NCI-H345 treated with DMSO at 0.1 percent for 48 hours (cell line): Measurements from ENCODE around the gene CFAP92.

Source experiments
- DNase-seq: peaks from one replicate; lab custom pipeline; 2025; ENCODE audit not compliant: unreplicated experiment; lab: John Stamatoyannopoulos, UW

CFAP92 gene

DNA sequence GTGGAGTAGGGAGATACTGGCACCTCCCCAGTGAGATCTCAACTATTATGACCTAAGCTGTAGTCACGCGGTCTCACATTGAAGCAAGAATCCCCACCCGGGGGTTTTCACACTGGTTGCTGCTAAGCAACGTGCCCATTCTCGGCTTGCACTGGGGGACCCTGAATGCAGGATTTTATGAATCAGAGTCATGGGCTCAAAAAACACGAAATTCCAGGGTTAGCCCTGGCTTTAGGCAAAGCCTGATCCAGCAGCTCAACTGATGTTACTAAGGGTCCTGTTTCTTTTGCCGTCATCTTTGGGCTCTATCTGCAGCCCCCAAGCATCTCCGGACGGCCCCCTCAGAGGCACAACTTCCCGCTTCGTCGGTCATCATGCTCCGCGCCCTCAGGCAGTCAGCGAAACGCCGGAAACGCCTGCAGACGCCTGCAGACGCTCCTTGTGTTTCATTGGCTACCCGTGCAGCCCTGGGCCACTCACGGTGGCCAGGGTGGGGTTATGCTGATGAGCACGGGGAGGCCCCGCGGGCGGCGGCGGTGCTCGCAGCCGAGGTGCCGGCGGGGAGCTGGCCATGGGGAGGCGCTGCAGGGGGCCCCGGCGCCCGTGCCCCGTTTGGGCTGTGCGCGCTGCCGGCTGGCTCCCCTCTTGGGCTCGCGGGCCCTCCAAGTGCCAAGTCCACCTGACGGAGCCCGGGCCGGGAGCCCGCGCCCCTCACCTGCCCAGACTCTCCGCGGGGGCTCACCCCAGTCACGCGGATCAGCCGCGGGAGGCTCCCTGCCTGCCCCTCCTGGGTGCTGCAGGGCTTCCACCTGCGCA is 33.1 kb upstream of the CFAP92 start:
- peak; percentile 49 for DNase-seq

GRCh38 chr3:129025691-129026435 is 32.0 kb upstream of the CFAP92 start:
- no peak for DNase-seq

- DNase-seq, result no peak
Observed at GRCh38 chr3:129025108-129025507, 31.2 kb upstream of the CFAP92 start.

- DNase-seq, result no peak
Observed at GRCh38 chr3:129023909-129024308, 30.0 kb upstream of the CFAP92 start.

DNA sequence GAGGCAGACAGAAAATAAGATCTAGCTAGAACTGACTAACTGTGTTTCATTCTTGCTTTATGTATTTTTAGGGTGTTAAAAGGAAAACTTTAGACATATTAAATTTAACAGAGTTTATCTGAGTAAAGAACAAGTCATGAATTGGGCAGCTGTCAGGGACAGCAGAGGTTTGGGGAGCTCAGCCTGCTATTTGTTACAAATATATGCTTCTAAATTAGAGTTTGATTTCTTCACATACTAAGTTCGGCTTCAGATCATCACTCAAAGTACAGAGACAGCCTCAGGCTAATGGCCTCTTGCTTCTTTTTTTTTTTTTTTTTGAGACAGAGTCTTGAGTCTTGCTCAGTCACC is 29.1 kb upstream of the CFAP92 start:
- no peak for DNase-seq

GRCh38 chr3:129022114-129023007 is 28.5 kb upstream of the CFAP92 start:
- no peak for DNase-seq

- DNase-seq, result no peak
Observed at GRCh38 chr3:129021140-129021551, 27.3 kb upstream of the CFAP92 start.

DNA sequence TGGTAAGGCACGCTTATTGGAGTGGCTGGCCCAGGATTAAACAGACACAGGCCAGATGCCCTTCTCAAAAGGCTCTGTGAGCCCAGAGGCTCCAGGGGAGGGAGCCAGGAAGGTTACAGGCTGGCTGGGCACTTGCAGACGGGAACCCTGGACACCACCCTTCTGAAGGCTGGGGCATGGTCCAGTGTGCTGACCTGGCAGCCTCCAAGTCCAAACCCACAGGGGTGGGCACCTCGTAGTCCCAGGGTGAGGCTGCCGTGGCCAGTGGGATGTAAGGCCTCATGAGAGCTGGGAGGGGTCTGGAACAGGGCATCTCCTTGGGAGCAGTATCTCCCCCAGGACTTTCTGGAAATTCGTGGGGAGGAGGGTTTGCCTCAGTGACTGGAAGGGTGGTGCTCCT is 26.8 kb upstream of the CFAP92 start:
- no peak for DNase-seq

- DNase-seq, result no peak
Observed at GRCh38 chr3:129019266-129019665, 25.4 kb upstream of the CFAP92 start.

GRCh38 chr3:129018751-129019150 is 24.9 kb upstream of the CFAP92 start:
- DNase-seq, result no peak

DNA sequence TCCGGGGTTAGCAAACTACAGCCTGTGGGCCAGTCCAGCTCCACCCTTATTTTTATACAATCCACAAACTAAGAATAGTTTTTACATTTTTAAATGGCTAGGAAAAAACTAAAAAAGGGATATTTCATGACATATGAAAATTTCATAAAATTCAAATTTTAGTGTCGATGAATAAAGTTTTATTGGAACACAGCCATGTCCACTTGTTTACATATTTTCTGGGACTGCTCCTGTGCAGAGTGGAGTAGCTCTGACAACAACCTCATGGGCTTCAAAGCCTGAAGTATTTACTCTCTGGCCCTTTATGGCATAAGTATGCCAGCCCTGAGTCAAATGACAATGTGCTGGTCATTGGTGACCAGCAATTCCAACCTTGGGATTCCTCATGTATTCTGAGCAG is 24.4 kb upstream of the CFAP92 start:
- no peak for DNase-seq

- DNase-seq, result no peak
Observed at GRCh38 chr3:129017484-129017899, 23.6 kb upstream of the CFAP92 start.

GRCh38 chr3:129016720-129017483 is 23.0 kb upstream of the CFAP92 start:
- DNase-seq, result no peak

GRCh38 chr3:129016356-129016719 is 22.5 kb upstream of the CFAP92 start:
- peak; percentile 37 for DNase-seq

DNA sequence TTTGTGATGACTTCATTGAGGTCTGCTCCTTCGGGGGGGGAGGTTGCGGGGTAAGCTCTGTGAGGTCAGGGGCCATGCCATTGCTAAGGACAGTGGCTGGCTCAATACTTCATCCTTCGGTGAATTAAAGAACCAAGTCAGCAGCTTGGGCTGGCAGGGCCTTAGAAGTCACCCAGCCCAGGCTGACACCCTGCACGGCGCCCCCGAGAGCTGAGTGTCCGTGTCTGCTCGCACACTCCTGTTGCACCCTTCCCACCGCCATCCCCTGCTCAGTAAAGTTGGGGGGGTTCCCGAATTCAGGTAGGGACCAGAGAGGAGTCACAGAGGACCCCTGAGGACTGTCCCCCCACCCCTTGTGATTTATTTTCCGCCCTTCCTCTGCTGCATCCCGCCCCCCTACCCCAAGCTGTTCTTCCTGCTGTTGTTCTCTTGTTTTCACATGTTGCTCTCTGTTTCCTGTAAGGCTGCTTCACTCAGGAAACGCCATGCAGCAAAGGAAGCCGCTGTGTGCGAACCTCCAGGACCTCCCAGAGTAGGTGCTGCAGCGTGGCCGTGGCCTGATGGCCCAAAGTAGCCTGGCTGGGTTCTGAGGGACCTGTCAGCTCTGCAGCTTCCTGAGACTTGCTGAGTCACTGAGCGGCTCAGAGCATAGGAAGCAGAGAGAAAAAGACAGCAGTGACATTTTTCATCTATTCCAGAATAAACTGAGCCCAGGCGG is 21.7 kb upstream of the CFAP92 start:
- no peak for DNase-seq

DNA sequence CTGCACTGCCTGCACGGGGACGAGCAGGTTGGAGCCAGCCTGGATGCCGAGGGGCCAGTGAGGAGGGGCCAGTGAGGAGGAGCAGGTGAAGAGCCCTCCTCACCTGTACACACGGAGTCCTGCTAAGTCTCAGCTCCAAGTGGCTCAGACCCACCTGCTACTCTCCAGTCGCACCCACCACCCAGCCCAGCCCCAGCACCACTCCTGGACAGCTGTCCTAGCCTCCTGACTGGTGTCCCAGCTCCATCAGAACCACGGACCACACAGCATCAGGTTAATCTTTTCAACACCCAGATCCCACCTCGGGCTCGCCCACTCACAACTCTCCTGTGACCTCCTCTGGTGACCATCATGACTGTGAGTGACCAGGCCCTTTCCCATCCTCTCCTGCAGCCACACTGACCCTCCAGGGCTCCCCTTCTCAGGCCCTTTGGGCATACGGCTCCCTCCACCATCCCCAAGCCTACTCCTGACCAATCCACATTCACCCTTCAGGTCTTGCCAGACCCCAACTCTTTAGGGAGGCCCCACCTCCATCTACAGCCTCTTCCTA is 21.0 kb upstream of the CFAP92 start:
- DNase-seq, result no peak

GRCh38 chr3:129014148-129014547 is 20.3 kb upstream of the CFAP92 start:
- no peak for DNase-seq

- DNase-seq, result no peak
Observed at GRCh38 chr3:129013491-129013891, 19.6 kb upstream of the CFAP92 start.

- no peak for DNase-seq
Observed at GRCh38 chr3:129010310-129010956, 16.6 kb upstream of the CFAP92 start.
